GM18511 (cell line): ENCODE measurements around the gene HS6ST2.
A peak's percentile ranks its signal among the peaks of the same experiment; 100 is the strongest.

Experiments used
- ATAC-seq: cut with Tn5 transposase; IDR thresholded peaks from one replicate; pipeline ENCODE4 v1.9.1; 2021; ENCODE audit warnings: mild to moderate bottlenecking, moderate library complexity; ENCODE audit not compliant: unreplicated experiment

HS6ST2 gene

DNA sequence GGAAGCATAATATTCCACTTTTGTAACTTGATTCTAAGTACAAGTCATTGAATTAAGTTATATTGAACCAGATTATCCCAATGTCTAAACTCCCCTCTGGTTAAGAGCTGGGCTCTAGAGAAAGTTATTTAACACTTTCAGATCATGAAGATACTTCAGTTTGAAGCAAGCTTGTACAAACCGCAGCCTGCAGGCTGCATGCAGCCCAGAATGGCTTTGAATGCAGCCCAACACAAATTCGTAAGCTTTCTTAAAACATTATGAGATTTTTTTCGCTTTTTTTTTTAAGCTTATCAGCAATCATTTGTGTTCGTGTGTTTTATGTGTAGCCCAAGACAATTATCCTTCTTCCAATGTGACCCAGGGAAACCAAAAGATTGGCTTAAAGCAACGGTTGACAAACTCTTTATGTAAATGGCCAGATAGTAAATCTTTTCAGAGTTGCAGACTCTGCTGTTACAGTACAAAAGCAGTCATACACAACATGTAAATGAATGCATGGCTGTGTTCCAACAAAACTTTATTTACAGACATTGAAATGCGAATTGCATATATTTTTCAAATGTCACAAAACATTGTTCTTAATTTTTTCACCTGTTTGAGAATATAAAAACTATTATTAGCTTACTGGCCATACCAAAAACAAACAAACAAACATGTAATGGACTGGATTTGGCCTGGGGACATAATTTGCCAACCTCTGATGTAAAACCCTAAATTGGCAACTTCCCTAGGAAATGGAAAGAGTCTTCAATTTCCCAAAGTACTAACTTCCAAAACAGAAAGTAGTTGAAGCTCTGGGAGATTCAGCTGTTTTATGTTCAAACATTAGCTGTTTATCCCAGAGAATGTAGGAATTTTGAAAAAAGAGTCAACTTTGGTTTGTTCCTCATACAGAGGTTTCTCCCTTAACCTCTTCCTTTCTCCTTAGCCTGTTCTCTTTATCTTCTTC lies 268.5 kb downstream of the HS6ST2 start:
- ATAC-seq, result no peak

DNA sequence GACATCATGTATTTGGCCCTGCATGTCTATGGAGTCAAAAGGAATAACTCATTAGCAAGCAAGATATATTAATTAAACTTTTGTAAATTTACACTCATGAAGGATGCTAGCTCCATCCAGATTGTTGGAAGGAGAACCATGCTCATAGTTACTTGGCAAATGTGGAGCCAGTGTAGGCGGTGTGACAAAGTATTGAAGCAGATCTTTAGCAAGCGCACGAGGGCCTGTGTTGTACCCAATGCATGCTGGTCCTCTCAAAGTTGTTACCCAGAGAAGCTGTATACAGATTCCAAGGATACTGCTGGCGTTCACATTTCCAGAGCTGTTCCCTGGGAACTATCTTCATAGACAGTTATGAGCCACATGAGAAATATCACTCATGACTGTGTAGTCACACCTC lies 273.2 kb downstream of the HS6ST2 start:
- no peak for ATAC-seq

- ATAC-seq, result peak; percentile 73
Measured at GRCh38 chrX:132677233-132677716, 281.2 kb downstream of the HS6ST2 start.

DNA sequence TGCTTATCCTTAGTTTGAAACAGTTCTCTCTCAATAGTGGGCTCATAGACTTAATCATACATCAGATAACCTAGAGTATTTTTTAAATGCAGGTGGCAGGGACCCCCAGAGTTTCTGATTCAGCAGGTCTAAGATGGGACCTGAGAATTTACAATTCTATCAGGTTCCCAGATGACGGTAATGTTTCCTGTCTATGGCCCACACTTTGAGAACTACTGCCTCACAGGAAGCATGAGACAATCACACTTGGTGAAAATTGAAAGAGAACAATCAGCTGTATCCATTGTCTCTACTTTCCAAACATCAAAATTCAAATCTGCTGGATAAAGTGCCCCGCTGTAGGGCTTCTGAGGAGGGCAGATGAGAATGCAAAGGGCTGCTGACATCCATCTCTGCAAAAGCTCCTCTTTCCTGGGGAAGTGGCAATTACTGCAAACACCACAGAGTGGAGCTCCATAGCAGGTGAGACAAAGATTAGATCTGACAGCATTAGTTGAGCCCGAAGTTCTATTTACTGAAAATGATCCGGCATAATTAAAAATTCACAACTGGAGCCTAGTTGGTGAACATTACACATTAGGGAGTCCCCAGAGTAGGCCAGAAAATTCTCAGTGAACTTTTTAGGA lies 281.8 kb downstream of the HS6ST2 start:
- ATAC-seq, result no peak

DNA sequence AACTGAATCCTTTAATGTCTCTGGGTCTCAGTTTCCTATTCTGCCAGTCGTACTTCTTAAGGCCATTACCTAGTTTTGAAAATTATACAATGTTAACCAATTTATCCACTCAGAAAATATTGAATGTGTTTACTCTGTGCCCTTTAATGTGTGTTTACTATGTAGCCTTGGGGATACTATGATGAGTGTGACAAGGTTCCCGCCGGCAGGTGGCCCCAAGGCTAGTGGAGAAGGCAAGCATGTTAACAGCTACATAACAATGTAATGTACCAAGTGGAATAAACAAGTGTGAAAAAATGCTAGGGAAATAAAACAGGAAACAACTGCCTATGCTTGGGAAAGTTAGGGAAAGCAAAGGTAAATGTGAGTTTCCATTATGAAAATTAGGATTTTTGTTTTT lies 282.3 kb downstream of the HS6ST2 start:
- ATAC-seq, result no peak

GRCh38 chrX:132673331-132673730 lies 285.1 kb downstream of the HS6ST2 start:
- ATAC-seq, result no peak

GRCh38 chrX:132671229-132671641 lies 287.2 kb downstream of the HS6ST2 start:
- no peak for ATAC-seq

DNA sequence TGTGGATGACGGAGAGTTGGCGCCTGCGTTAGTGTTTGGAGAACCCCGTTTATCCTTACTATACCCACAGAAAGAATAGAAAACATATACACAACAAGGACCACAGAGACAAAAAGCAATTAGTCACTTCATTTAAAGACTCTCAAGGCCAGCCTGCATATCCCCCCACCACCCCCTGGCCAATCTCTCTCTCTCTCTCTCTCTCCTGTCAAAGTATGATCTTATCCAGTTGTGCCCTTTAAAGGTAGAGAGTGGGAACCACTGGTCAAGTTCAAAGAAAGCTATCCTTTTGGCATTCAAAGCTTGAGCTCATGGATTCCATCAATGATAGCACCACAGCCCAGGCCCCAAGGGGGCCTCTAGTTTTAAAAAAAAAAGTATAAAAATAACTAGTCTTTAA lies 289.3 kb downstream of the HS6ST2 start:
- ATAC-seq, result no peak

- ATAC-seq, result no peak
Measured at GRCh38 chrX:132668178-132668577, 290.3 kb downstream of the HS6ST2 start.

DNA sequence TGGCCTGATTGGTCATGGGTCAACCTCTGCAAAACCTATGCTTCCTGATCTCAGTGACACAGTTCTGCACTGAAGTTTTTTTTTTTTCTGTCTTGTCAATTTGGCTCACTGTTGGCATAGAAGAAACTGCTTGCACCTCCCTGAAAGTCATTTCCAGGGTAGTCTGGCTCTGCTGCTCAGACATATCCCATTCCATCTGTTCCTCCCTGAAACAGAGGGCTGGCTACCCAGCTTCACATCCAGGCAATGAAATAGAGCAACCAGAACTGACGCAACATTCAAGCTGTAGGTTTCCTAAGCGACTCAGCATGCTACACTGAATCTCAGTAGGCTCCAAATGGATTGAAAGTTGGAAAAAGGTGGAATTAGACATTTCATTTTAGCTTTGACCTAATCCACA lies 292.8 kb downstream of the HS6ST2 start:
- no peak for ATAC-seq

- no peak for ATAC-seq
Measured at GRCh38 chrX:132664273-132664672, 294.2 kb downstream of the HS6ST2 start.

- no peak for ATAC-seq
Measured at GRCh38 chrX:132662844-132663243, 295.6 kb downstream of the HS6ST2 start.

DNA sequence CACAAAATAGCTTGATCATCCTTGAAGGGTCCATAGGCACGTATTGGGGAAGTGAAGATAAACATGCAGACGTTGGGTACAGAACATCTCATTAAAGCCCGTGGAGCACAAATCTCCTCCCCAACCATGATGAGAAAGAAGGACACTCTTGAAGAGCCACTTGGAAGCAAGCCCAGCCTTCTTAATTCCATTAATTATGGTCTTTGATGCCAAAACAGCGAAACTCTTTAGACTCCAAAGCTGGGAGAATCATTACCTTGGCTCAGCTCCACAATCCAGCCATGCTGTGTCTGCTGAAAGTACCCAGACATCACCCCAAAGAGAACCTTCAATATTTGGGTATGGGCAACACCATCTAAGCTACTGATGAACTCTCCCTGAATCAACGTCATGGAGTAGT lies 300.6 kb downstream of the HS6ST2 start:
- no peak for ATAC-seq

- no peak for ATAC-seq
Measured at GRCh38 chrX:132652871-132653270, 305.6 kb downstream of the HS6ST2 start.

DNA sequence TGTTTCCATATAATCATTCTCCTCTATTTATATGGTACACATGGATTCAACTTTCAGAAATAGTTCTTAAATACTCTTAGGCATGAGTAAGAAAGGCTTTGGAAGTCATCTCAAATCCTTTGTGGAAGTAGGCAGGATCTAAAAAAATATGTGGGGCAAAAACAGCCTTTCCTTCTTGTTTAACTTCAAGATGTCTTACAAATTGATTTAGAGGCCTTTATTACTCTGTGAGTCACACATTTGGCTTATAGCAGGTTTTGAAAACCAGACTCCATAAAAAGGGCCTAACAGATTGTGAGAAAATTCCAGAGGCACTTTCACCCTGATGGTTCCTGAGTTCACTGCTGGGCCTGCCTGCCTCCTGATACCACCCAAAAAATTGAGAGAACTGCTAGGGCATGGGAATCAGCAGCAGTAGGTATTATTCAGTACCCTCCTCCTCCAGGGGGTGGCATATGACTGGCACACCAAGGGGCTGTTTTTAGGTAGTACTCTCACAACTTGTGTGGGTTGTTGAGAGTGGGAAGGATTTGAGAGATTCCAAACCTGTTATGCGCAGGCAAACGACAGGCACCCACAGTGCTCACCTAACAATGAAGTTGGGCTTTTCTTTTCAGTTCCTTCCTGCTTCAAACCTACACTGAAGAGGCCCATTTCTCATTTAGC lies 306.9 kb downstream of the HS6ST2 start:
- ATAC-seq, result no peak

DNA sequence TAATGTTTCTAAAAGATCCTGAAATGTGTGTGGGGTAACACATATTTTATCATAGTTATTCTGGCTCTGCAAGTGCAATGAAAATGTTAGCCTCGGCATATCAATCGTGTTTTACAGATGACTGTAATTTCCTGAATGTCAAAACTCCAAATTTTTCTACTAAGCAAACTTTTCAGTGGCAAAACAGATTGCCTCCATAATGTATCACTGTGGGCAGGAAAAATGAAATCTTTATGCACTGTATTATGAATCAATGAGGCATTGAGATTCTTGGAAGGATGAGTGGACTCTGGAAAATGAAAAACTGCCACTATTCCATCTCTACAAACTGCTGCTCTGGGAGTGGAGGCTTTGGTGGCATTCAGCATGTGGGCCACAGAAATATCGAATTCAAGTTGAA lies 309.5 kb downstream of the HS6ST2 start:
- no peak for ATAC-seq

GRCh38 chrX:132639446-132639845 lies 319.0 kb downstream of the HS6ST2 start:
- ATAC-seq, result no peak

DNA sequence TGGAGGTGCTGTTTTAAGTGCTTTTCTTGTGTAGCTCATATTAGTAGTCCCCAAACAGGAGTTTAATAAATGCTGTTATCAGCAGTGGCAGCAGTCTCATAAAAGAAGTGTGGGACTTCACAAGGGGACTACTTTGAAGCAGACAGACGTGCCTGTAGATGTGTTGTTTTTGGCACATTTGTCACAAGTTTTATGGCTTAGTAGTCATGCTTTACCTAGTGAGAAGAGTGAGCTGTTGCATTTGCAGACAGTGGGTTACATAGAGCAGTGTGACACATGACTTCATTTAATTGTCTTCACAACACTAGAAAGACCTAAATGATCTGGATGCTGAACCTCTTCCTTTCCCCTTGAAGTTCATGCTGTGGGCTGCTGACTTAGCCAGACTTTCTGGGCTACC lies 320.1 kb downstream of the HS6ST2 start:
- no peak for ATAC-seq

- no peak for ATAC-seq
Measured at GRCh38 chrX:132636080-132636479, 322.3 kb downstream of the HS6ST2 start.

DNA sequence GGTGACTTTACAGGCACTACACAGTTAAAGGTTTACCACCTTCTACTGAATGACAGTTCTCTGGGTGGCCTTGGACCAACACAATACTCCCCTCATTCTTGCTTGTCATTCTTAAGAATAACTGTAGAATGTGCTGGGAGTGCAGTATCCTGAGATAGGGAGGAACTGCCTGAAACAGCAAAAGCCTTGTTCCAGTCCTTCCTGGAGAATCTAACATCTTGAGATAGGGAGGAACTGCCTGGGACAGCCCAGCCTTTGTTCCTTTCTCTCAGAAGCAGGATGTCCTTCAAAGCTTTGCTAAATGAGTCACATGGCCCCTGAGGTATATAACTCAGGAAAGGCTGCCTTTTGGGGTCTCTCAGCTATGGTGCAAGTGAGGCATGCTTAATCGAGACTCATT lies 323.9 kb downstream of the HS6ST2 start:
- ATAC-seq, result no peak

DNA sequence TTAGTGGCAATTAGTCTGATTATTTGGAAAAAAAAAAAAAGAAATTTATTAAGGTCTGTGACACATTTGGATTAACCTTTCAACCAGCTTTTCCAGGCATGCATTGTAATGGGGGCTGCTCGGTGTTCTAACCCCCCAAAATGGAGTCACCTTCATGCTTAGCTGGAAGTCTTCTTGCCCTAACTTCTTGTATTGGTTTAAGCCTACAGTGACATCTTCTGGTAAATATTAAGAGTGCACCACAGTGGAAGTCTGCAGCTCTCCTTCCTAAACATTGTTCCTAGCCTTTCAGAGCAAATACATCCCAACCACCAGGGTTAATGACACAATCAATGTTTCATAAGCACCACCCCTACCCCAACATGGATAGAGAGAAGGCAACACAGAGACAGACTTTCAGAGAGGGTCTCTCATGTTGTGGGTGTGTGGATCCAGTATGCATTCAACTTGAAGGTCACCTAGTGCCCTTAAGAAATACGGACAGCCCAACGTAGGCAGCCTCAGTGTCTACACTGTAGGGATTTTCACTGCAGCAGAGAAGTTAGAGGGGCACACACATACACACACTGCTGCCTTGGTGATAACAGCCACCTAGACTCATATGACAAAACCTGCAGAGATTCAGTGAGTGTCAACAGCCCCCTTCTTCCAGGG lies 326.7 kb downstream of the HS6ST2 start:
- ATAC-seq, result peak; percentile 74
